Esophagus (tissue), 2 donors: ENCODE measurements around the gene MYBL2. TPM values are rescaled to one million over a fixed set of nuclear protein-coding genes. Genes with fewer than 3 reads are reported as not detected.
A peak's percentile ranks its signal among the peaks of the same experiment; 100 is the strongest.
"Not testable (repeated sequence)": the region's sequence is repeated elsewhere in the genome, so short reads cannot be mapped to it uniquely, and the experiment has no call there.

Experiments used
- H3K27ac ChIP-seq, 2 donors: one replicate each; pipeline ENCODE4 v1.5.1; 2013; ENCODE audit warnings: low read depth in 2 of 2, mild to moderate bottlenecking in 2 of 2, inconsistent platforms in 1 of 2, low read length in 1 of 2, moderate library complexity in 1 of 2
- H3K27me3 ChIP-seq, 2 donors: one replicate each; pipeline ENCODE4 v1.6.1; 2013; ENCODE audit warnings: low read length in 2 of 2, control low read depth in 1 of 2, mild to moderate bottlenecking in 1 of 2; ENCODE audit not compliant: insufficient read depth in 2 of 2, control insufficient read depth in 1 of 2
- H3K36me3 ChIP-seq, 2 donors: one replicate each; pipeline ENCODE4 v1.6.1; 2013; ENCODE audit warnings: low read length in 1 of 2; ENCODE audit not compliant: control insufficient read depth in 2 of 2, insufficient read depth in 2 of 2
- H3K4me1 ChIP-seq, 2 donors: one replicate each; pipeline ENCODE4 v1.6.1; 2013; ENCODE audit warnings: low read length in 1 of 2; ENCODE audit not compliant: control insufficient read depth in 2 of 2, insufficient read depth in 2 of 2
- H3K4me3 ChIP-seq, 2 donors: one replicate each; pipeline ENCODE4 v1.5.1; 2013; ENCODE audit warnings: low read length in 2 of 2, mild to moderate bottlenecking in 2 of 2, low read depth in 1 of 2, moderate library complexity in 1 of 2
- H3K9me3 ChIP-seq, 2 donors: one replicate each; pipeline ENCODE4 v1.6.1; 2013; ENCODE audit warnings: mild to moderate bottlenecking in 2 of 2, low read depth in 1 of 2, low read length in 1 of 2, moderate library complexity in 1 of 2; ENCODE audit not compliant: control insufficient read depth in 2 of 2, insufficient read depth in 1 of 2
- WGBS, 2 donors: extraction: QIAGEN DNeasy Blood & Tissue Kit; methylation state at CpG; one replicate each; pipeline ENCODE4 v1.1.7; 2013; 5-methylcytosine and 5-hydroxymethylcytosine counted together
- polyA plus RNA-seq, 2 donors: library from polyadenylated mRNA; stranded (reverse); fragments of 200-250 nt; gene quantifications; one replicate each; pipeline ENCODE4 v1.2.3, GENCODE V29; 2013
- donor health status: healthy with polysubstance abuse.
- donor health status: Bipolar disorder and iron deficiency.

The MYBL2 gene
- 10 to 100 TPM in 1 of 2 donors, 1 to 10 TPM in 1; 9.3 to 11.6 TPM for polyA plus RNA-seq

DNA sequence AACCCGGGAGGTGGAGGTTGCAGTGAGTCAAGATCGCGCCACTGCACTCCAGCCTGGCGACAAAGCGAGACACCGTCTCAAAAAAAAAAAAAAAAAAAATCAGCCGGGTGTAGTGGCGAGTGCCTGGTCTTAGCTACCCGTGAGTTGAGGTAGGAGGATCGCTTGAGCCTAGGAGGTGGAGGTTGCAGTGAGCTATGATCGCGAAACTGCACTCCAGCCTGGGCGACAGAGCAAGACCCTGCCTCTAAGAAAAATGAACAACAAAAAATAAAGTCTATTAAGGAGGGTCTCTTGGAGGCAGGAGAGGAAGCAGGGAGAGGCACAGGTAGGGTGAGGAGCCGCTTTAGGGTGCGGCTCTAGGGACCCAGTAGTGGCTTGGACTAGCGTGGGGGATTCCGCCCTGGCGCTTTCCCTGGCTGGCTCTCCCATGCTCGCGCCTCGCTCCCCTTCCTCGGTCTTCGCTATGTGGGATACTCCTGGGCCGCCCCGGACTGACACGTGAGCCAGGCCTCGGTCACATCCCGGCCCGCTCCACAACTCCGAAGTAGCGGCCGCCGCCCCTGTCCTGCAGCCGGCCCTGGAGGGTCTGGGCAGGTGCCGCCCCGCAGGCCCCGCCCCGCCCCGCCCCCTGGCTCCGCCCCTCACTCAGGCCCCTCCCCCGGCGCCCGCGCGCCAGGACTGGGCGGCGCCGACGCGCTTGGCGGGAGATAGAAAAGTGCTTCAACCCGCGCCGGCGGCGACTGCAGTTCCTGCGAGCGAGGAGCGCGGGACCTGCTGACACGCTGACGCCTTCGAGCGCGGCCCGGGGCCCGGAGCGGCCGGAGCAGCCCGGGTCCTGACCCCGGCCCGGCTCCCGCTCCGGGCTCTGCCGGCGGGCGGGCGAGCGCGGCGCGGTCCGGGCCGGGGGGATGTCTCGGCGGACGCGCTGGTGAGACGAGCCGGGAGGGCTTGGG lies at the start of gene MYBL2:
Gene MYBL2 (plus strand): TSS at position 739 of the 953 bp plus-strand sequence. CDS start 170 bp downstream, at position 909.
- Histone ChIP-seq H3K27ac (no peak within 1 kb of the TSS), H3K4me1 (peaks cover 7 to 11% of the 10 kb centered on the region in 2 donors), H3K4me3 (peak within 1 kb of the TSS; percentile 42 to 45), H3K36me3 (no peaks in the 10 kb centered on the region), H3K9me3 (no peaks in the 10 kb centered on the region), H3K27me3 (peaks cover 0 to 2% of the 10 kb centered on the region in 2 donors)
- 7 to 12% methylated on average over 75 to 90 of the region's 90 CpGs for WGBS, 2 donors

DNA sequence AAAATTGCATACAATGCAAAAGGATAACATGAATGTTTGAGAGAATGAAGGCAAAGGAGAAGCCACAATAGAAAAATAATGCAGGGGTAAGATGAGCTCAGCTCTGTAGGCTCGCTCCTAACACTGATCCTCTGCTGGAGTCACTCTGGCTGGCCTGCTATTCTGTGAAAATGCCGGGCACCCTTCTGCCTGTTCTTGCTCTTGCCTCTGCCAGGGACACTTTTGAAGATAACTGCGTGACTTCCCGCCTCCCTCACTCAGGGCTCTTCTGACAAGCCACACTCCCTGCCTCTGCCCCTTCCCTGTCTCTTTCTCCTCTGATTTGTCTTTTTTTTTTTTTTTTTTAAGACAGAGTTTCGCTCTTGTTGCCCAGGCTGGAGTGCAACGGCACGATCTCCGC lies 35.3 kb upstream of the MYBL2 start:
- Histone ChIP-seq H3K36me3 (peaks cover 3 to 5% of the 10 kb centered on the region in 2 donors), H3K27me3 (no peaks in the 10 kb centered on the region), H3K9me3 (no peaks in the 10 kb centered on the region), H3K27ac (no peak overlapping the region), H3K4me3 (no peak overlapping the region), H3K4me1 (no peaks in the 10 kb centered on the region)
- 96 to 97% methylated on average over 8 of the region's 8 CpGs for WGBS, 2 donors

DNA sequence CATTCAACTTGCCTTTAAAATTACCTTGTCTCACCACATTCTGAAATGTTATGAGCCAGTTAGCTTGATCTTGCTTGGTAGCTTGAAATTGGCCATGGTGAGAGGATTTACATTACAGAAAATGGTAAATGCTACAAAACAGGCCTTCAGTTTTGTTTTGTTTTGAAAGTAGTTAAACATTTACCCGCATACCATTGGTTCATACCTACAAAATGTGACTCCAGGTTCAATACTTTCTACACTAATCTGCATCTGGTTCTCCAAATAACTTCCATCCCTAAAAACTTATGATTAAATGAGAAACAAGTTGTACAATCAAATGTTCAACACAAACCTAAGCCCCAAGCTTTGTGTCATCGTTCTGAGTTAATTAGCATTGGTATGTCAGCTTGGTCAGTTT lies 30.5 kb upstream of the MYBL2 start:
- H3K27me3 ChIP-seq, result no peaks in the 10 kb centered on the region
- WGBS, 2 donors, result 95% methylated on average over 2 of the region's 2 CpGs
- H3K4me1 ChIP-seq, result no peaks in the 10 kb centered on the region
- peaks cover 6 to 10% of the 10 kb centered on the region in 2 donors for H3K36me3 ChIP-seq
- no peaks in the 10 kb centered on the region for H3K9me3 ChIP-seq
- no peak overlapping the region for H3K27ac ChIP-seq
- no peak overlapping the region for H3K4me3 ChIP-seq

DNA sequence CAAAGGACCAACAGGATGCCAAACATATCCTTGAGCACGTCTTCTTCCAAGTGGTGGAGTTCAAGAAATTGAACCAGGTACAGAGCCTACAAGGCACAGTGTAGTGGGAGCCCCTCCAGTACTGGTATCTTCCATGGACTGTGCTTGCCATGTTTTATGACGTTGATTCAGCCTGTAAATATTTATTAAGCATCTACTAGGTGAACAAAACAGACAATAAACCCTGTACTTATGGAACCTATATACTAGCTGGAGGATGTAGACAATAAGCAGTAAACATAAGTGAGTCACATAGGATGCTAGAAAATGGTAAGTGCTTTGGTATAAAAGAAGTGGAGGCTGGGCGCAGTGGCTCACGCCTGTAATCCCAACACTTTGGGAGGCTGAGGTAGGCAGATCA lies 24.4 kb upstream of the MYBL2 start:
- Histone ChIP-seq H3K27ac (no peak overlapping the region), H3K9me3 (no peaks in the 10 kb centered on the region), H3K4me3 (no peak overlapping the region), H3K27me3 (no peaks in the 10 kb centered on the region), H3K4me1 (no peaks in the 10 kb centered on the region), H3K36me3 (peaks cover 7 to 8% of the 10 kb centered on the region in 2 donors)
- 97% methylated on average over 4 of the region's 4 CpGs for WGBS, 2 donors

DNA sequence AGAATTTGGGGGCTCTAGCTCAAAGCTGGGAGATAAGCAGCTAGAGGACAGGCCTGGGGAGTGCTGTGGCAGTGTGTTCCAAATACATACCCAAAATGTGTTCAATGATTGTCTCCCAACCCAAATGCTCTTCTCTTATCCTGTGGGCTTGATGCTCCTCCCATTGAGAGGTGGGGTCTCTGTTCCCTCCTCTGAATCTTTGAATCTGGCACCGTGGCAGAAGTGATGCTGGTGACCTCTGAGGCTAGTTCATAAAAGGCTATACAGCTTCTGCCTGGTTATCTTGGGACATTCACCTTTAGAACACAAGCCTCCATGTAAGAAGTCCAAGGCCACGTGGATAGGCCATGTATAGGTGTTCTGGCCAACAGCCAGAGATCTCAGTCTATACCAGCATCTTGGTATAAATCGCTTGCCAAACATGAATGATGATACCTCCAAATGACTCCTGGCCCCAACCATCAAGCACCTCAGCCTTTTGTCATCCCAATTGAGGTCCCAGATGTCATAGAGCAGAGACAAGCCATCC lies 15.9 kb upstream of the MYBL2 start:
- no peak overlapping the region for H3K27ac ChIP-seq
- H3K4me1 ChIP-seq, result no peaks in the 10 kb centered on the region
- WGBS, 2 donors, result 64 to 66% methylated on average over 3 of the region's 3 CpGs
- H3K27me3 ChIP-seq, result no peaks in the 10 kb centered on the region
- no peak overlapping the region for H3K4me3 ChIP-seq
- H3K9me3 ChIP-seq, result no peaks in the 10 kb centered on the region
- H3K36me3 ChIP-seq, result peaks cover 0 to 4% of the 10 kb centered on the region in 2 donors

DNA sequence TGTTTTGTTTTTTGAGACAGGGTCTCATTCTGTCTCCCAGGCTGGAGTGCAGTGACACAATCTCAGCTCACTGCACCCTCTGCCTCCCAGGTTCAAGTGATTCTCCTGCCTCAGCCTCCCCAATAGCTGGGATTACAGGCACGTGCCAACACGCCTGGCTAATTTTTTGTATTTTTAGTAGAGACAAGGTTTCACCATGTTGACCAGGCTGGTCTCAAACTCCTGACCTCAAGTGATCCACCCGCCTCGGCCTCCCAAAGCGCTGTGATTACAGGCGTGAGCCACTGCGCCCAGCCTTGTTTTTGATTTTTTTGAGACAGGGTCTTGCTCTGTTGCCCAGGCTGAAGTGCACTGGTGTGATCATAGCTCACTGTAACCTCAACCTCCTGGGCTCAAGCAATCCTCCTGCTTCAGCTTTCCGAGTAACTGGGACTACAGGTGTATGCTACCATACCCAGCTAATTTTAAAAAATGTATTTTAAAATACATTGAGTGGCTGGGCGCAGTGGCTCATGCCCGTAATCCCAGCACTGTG lies 15.2 kb upstream of the MYBL2 start:
- not testable (repeated sequence) for H3K36me3 ChIP-seq, H3K4me3 ChIP-seq, H3K27ac ChIP-seq, H3K4me1 ChIP-seq, H3K27me3 ChIP-seq, H3K9me3 ChIP-seq
- 93% methylated on average over 10 of the region's 10 CpGs for WGBS, 2 donors

DNA sequence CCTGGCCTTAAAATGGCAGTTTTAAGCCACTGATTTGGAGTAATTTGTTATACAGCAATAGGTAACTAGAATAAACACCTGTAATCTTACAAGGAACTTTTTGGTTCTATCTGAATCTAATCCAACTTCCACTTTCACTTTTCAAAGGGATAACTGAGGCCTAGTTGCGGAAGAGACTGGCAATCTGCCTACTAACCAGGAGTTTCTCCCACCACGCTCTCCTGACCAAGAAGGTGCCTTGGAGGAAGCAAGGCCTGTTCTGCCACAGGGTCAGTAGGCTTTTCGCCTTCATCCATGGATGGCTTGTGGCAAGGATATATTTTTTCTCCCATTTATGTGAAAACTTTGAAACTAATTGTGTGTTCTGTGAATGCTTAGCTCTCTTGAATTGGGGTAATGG lies 12.9 kb upstream of the MYBL2 start:
- Histone ChIP-seq H3K4me3 (no peak overlapping the region), H3K4me1 (no peaks in the 10 kb centered on the region), H3K27ac (no peak overlapping the region), H3K36me3 (no peaks in the 10 kb centered on the region), H3K9me3 (no peaks in the 10 kb centered on the region), H3K27me3 (no peaks in the 10 kb centered on the region)
- 74 to 84% methylated on average over 3 of the region's 3 CpGs for WGBS, 2 donors

DNA sequence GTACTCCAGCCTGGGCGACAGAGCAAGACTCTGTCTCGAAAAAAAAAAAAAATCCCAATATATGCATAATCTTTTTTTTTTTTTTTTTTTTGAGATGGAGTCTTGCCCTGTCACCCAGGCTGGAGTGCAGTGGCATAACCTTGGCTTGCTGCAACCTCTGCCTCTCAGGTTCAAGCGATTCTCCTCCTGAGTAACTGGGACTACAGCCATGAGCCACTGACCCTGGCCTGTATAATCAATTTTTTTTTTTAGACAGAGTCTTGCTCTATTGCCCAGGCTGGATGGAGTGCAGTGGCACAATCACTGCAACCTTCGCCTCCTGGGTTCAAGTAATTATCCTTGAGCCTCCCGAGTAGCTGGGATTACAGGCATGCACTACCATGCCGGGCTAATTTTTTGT lies 11.7 kb upstream of the MYBL2 start:
- H3K9me3 ChIP-seq, H3K36me3 ChIP-seq, H3K27me3 ChIP-seq, H3K4me1 ChIP-seq, H3K4me3 ChIP-seq, H3K27ac ChIP-seq: not testable (repeated sequence)
- 88 to 89% methylated on average over 6 of the region's 6 CpGs for WGBS, 2 donors

DNA sequence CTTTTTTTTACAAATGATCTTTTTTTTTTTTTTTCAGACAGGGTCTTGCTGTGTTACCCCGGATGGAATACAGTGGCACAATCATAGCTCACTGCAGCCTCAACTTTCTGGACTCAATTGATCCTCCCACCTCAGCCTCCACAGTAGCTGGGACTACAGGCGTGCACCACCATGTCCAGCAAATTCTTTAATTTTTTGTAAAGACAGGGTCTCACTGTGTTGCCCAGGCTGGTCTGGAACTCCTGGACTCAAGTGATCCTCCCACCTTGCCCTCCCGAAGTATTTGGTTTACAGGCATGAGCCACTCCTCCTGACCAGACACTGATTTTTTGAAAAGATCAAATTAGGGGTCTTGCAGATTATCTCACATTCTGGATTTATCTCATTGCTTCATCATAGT lies 11.0 kb upstream of the MYBL2 start:
- Histone ChIP-seq H3K36me3 (no peaks in the 10 kb centered on the region), H3K4me3 (no peak overlapping the region), H3K4me1 (no peaks in the 10 kb centered on the region), H3K27ac (no peak overlapping the region), H3K9me3 (no peaks in the 10 kb centered on the region), H3K27me3 (no peaks in the 10 kb centered on the region)
- 77 to 78% methylated on average over 3 of the region's 3 CpGs for WGBS, 2 donors
